NCI-H460 (cell line): Measurements from ENCODE around the gene SETD1A. TPM values are rescaled to one million over a fixed set of nuclear protein-coding genes. Genes with fewer than 3 reads are reported as not detected.
"Not testable (repeated sequence)": the region's sequence is repeated elsewhere in the genome, so short reads cannot be mapped to it uniquely, and the experiment has no call there.

ENCODE experiments used
- DNase-seq: peaks from one replicate; pipeline ENCODE4 v3.0.0-alpha.2; 2016; ENCODE audit warnings: low read depth; ENCODE audit errors: extremely low read depth
- small RNA-seq, 2 experiments: library from RNA; depleted of rRNA; stranded (forward); fragments of <200 nt; gene quantifications; one replicate each; pipeline ENCODE3, GENCODE V24; 2014
- total RNA-seq: library from RNA; depleted of rRNA; stranded (reverse); fragments of >200 nt; shearing (Covaris generic); gene quantifications from 2 replicates; pipeline ENCODE4 v1.2.3, GENCODE V29; 2014; rRNA removed

The SETD1A gene
- total RNA-seq, 1 experiment from 2014 or later = 5.0 TPM

DNA sequence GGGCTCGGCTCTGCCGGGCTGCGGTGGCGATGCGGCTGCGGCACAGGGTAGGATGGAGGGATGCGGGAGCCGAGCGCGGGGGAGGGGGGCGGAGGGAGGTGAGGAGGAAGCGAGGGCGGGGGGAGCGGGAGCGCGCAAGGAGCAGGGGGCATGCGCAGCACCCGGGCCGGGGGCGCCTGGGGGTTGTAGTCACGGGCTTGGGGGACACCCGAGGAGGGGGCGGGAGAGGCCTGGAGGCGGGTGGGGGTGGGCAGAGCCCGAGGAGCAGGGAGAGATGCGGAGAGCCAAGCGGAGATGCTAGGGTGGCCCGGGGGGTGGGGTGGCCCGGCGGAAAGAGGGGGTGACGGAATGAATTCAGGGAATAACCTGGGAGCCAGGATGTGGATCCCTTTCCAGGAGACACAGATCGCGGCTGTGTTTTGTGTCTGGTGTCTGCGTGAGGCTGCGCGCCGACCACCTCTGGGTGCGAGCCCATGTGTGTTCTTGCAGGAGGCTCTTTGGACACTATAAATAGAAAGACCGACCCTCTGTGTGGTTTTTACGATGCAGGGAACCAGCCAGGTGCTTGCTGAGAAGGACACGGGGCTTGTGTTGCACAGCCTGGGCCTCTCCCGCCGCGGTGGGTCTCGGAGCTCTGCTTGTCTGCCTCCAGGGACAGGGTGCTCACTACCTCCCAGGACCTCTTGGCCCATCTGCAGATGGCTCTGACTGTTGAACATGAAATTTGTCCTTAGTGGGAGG lies 53.2 kb downstream of the SETD1A start, which contains the start of gene STX1B:
Gene STX1B, minus strand, starts transcription at position 54 of the 741 bp plus-strand sequence. CDS start 242 bp downstream, outside the sequence.
- no peak for DNase-seq

GRCh38 chr16:31011815-31012214 lies 54.3 kb downstream of the SETD1A start:
- not testable (repeated sequence) for DNase-seq

DNA sequence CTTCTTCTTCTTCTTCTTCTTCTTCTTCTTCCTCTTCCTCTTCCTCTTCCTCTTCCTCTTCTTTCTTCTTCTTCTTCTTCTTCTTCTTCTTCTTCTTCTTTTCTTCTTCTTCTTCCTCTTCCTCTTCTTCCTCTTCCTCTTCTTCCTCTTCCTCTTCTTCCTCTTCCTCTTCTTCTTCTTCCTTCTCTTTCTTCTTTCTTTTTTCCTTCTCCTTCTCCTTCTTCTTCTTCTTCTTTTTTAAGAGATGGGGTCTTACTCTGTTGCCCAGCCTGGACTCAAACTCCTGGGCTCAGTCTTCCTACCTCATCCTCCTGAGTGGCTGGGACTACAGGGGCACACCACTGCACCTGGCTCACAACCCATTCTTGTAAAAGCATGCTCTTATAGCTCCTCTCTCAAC lies 55.7 kb downstream of the SETD1A start:
- DNase-seq = not testable (repeated sequence)

GRCh38 chr16:31016018-31016417 lies 58.5 kb downstream of the SETD1A start:
- DNase-seq = no peak

DNA sequence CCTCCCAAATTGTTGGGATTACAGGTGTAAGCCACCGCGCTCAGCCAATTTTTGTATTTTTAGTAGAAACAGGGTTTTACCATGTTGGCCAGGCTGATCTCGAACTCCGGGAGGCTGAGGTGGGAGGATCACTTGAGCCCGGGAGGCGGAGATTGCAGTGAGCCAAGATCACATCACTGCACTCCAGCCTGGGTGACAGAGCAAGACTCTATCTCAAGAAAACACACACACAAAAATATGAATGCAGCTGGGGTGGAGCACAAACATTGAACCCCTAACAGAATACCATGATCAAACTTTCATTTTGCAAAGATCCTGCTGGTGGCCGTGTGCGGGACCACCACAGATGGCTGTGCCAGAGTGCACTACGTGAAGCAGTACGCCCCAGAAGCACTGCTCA lies 60.2 kb downstream of the SETD1A start:
- not testable (repeated sequence) for DNase-seq

DNA sequence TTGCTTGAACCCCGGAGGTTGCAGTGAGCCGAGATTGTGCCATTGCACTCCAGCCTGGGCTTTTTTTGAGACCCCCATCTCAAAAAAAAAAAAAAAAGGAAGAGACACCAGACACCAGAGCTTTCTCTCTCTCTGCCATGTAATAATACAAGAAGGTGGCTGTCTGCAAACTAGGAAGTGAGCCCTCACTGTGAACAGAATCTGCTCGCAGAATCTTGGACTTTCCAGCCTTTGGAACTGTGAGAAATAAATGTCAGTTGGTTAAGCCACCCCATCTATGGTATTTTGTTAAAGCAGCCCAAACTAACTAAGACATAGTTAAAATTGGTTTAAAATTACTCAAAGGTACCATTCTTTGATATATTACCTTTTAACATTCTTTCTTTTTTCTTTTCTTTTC lies 63.0 kb downstream of the SETD1A start:
- no peak for DNase-seq

- no peak for DNase-seq
These were observed 65.1 kb downstream of the SETD1A start for GRCh38 chr16:31022544-31023251.

DNA sequence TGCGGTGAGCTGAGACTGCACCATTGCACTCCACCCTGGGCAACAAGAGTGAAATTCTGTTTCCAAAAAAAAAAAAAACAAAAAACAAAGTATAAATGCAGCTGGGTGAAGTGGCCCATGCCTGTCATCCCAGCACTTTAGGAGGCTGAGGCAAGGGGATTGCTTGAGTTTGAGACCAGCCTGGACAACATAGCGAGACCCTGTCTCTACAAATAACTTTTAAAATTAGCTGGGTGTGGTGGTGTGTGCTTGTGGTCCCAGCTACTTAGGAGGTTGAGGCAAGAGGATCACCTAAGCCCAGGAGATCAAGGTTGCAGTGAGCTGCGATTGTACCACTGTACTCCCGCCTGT lies 65.7 kb downstream of the SETD1A start:
- no peak for DNase-seq

DNA sequence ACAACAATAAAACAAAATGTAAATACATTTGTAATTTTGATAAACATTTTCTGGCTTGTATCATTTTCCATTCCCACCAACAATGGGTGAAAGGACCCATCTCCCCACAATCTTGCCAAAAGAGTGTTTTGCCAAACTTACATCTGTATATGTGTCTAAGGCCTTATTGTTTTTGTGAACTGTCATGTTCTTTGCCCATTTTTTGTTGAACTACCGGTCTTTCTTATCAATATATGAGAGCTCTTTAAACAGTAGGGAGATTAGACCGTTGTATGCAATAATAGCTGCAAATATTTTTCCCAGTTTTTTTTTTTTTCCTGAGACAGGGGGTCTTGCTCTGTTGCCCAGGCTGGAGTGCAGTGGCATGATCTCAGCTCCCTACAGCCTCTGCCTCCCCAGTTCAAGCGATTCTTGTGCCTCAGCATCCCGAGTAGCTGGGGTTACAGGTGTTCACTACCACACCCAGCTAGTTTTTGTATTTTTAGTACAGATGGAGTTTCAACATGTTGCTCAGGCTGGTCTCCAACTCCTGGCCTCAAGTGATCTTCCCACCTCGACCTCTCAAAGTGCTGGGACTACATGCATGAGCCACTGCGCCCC lies 66.2 kb downstream of the SETD1A start:
- DNase-seq = no peak

DNA sequence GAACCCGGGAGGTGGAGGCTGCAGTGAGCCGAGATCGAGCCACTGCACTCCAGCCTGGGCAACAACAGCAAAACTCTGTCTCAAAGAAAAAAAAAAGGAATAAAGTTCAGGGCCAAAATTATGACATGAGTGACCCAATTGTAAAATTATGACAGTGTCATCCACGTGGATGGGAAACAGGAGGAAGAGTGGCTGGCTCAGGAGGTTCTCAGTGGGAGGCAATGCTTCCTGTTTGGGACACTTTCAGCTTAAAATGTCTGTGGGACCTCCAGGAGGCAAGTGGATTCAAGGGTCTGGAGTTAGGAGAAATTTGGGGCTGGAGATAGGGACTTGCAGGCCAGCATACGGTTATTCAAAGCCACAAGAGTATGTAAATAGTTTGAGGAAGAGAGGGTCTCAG lies 67.8 kb downstream of the SETD1A start:
- no peak for DNase-seq

- no peak for DNase-seq
These were observed 71.7 kb downstream of the SETD1A start for GRCh38 chr16:31029272-31029671.

GRCh38 chr16:31031276-31031675 lies 73.7 kb downstream of the SETD1A start:
- no peak for DNase-seq

- peak; percentile 97 for DNase-seq
These were observed 75.5 kb downstream of the SETD1A start, which contains the start of gene STX4 for GRCh38 chr16:31032736-31033708. TSS of gene STX4 (plus strand) at chr16:31033558. CDS start at chr16:31033806, 248 bp downstream.

DNA sequence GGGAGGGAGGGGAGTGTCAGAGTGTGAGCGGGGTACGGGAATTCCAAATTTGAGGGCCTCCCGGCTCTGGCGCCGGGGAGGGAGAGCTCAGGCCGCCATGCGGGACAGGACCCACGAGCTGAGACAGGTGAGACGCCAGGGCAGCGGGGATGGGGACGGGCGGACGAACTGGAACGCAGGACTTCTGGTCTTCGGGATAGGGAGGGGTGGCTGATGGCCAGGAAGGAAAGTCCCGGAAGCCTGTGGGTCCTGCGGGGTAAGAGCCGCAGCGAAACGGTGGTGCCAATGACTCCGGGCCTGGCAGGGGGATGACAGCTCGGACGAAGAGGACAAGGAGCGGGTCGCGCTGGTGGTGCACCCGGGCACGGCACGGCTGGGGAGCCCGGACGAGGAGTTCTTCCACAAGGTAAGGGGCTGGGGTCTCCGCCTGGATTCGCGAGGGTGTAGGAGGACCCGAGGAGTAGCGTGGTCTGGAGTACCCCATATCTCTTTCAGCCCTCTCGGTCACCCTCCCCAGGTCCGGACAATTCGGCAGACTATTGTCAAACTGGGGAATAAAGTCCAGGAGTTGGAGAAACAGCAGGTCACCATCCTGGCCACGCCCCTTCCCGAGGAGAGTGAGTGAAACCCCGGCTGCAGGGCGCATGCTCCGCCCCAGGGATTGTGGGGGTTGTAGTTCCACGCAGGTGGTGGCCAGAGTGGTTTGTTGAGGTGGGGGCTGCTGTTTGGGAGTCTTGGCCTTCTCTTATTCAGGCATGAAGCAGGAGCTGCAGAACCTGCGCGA lies 76.3 kb downstream of the SETD1A start:
- DNase-seq = peak; percentile 87

Small RNA genes lying within 50 kb of the gene (small RNA-seq; reads per million reads assigned to genes)
- gene AC135048.1 = 0 reads per million in 2 experiments

Other genes with a start within 250 kb of the SETD1A start
- gene PHKG2, start 209.3 kb upstream of the SETD1A start, total RNA-seq = 14.3 and 16.6 TPM in 2 replicates
- 2.2 and 4.6 TPM in 2 replicates for gene CFAP119, start 195.7 kb upstream of the SETD1A start, total RNA-seq
- 86.3 and 87.1 TPM in 2 replicates for gene RNF40, start 195.4 kb upstream of the SETD1A start, total RNA-seq
- gene ZNF629, start 170.5 kb upstream of the SETD1A start, total RNA-seq = 10.9 and 11.1 TPM in 2 replicates
- gene BCL7C, start 63.7 kb upstream of the SETD1A start, total RNA-seq = 34.1 and 45.1 TPM in 2 replicates
- gene CTF1, start 61.1 kb upstream of the SETD1A start, total RNA-seq = 0.59 and 0.92 TPM in 2 replicates
- gene FBXL19, start 34.2 kb upstream of the SETD1A start, total RNA-seq = 12.3 and 14.2 TPM in 2 replicates
- 20.1 and 21.9 TPM in 2 replicates for gene ORAI3, start 8.7 kb upstream of the SETD1A start, total RNA-seq
- gene HSD3B7, start 27.5 kb downstream of the SETD1A start, total RNA-seq = 16.0 and 17.0 TPM in 2 replicates
- 0.10 and 0.46 TPM in 2 replicates for gene STX1B, start 52.9 kb downstream of the SETD1A start, total RNA-seq
- 19.1 and 25.1 TPM in 2 replicates for gene STX4, start 75.8 kb downstream of the SETD1A start, total RNA-seq
- gene ZNF668, start 116.5 kb downstream of the SETD1A start, total RNA-seq = 8.5 and 10.6 TPM in 2 replicates
- 12.6 and 13.8 TPM in 2 replicates for gene ZNF646, start 116.7 kb downstream of the SETD1A start, total RNA-seq
- 1.3 TPM in 2 replicates for gene PRSS53, start 131.2 kb downstream of the SETD1A start, total RNA-seq
- 138 and 148 TPM in 2 replicates for gene VKORC1, start 137.0 kb downstream of the SETD1A start, total RNA-seq
- gene BCKDK, start 150.6 kb downstream of the SETD1A start, total RNA-seq = 24.0 and 26.9 TPM in 2 replicates
- 33.2 and 45.2 TPM in 2 replicates for gene KAT8, start 159.9 kb downstream of the SETD1A start, total RNA-seq
- gene PRSS8, start 178.0 kb downstream of the SETD1A start, total RNA-seq = not detected in 2 replicates
- not detected in 2 replicates for gene PRSS36, start 192.3 kb downstream of the SETD1A start, total RNA-seq
- 27.3 and 49.7 TPM in 2 replicates for gene FUS, start 222.4 kb downstream of the SETD1A start, total RNA-seq
- not detected in 2 replicates for gene PYCARD, start 245.0 kb downstream of the SETD1A start, total RNA-seq